Hindlimb muscle (tissue), 1 donor: ENCODE data around the gene PEX26. TPM values are rescaled to one million over a fixed set of nuclear protein-coding genes. Genes with fewer than 3 reads are reported as not detected.
"Not testable (repeated sequence)": the region's sequence is repeated elsewhere in the genome, so short reads cannot be mapped to it uniquely, and the experiment has no call there.

Experiments used
- DNase-seq: peaks from one replicate; pipeline ENCODE4 v3.0.0-alpha.2; 2013
- polyA plus RNA-seq: library from polyadenylated mRNA; unstranded; fragments of 120-200 nt; gene quantifications from one replicate; pipeline ENCODE4 v1.2.1, GENCODE V29; 2013; ENCODE audit not compliant: insufficient read length

PEX26 gene
- polyA plus RNA-seq, 1 donor, result 18.0 TPM

DNA sequence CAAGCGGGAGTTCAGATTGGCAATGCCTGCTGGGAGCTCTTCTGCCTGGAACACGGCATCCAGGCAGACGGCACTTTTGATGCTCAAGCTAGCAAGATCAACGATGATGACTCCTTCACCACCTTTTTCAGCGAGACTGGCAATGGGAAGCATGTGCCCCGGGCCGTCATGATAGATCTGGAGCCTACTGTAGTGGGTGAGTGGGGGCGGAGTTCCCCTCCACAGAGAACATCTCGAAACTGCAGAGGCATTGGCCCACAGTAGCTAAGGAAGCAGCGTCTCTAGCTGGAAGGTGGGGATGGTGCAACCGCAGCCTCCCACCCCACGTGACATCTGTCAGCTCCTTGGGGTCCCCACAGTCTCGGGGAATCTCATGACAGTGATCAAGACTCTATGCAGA lies 43.7 kb downstream of the PEX26 start:
- DNase-seq, result no peak

DNA sequence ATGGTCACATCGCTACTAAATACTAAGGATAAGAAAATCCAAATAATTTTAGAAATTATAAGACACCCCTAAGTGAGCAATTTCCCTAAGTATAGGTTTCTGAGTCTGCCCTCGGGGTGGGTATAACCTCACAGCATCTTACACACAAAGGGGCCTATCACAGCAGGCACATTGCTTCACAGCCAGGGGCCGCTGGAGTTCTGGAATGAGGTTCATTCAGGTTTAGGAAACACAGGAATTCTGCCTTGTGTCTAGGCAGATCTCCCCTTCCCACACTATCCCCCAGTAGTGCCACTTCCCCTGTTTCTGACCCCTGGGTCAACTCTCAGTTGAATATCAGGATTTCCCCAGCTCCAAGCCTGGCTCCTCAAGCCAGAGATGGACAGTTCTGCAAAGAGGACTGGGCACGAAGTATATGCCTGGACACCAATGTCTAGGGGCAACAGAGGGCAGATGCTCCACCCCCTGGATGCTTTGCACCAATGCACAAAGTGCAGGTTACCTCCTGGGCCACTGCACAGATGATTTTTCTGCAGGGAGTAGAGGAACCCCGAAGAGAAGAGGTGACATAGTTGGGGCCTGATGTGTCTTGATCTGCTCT lies 44.3 kb downstream of the PEX26 start:
- no peak for DNase-seq

DNA sequence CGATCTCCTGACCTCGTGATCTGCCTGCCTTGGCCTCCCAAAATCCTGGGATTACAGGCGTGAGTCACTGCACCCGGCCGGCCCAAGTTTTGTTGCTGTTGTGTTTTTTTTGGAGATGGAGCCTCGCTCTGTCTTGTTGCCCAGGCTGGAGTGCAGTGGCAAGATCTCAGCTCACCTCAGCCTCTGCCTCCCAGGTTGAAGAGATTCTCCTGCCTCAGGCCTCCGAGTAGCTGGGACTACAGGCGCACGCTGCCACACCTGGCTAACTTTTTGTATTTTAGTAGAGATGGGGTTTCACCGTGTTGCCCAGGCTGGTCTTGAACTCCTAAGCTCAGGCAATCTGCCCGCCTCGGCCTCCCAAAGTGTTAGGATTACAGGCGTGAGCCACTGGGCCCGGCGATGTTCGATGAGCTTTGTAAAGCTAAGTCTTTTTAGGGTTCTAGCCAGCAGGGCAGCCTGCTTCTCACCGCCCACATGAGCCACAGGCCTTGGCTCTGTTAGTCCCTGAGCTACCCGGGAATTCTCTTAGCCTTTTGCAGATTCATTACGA lies 45.8 kb downstream of the PEX26 start:
- not testable (repeated sequence) for DNase-seq

DNA sequence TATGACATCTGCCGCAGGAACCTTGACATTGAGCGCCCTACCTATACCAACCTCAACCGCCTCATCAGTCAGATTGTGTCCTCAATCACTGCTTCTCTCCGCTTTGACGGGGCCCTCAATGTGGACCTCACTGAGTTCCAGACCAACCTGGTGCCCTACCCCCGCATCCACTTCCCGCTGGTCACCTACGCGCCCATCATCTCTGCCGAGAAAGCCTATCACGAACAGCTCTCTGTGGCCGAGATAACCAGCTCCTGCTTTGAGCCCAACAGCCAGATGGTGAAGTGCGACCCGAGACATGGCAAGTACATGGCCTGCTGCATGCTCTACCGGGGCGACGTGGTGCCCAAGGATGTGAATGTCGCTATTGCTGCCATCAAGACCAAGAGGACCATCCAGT lies 48.8 kb downstream of the PEX26 start:
- DNase-seq, result no peak

DNA sequence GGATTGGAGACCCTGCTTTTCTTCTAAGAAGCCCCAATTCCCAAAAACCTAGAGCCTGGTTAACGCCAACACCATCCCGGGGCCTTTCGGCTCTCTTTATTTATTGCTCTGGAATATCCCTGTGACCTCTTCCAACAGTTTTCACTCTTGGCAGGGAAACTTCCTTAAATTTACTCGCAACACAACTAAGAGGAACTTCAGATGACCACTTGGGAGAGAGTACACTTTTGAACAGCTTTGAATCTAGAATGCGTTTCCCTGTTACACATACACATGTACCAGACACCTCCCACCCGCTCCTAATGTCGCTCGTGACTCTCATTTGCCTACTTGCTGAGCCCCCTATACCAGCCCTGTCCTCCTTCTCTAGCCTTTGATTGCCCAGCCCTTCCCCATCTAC lies 52.2 kb downstream of the PEX26 start:
- DNase-seq, result no peak

DNA sequence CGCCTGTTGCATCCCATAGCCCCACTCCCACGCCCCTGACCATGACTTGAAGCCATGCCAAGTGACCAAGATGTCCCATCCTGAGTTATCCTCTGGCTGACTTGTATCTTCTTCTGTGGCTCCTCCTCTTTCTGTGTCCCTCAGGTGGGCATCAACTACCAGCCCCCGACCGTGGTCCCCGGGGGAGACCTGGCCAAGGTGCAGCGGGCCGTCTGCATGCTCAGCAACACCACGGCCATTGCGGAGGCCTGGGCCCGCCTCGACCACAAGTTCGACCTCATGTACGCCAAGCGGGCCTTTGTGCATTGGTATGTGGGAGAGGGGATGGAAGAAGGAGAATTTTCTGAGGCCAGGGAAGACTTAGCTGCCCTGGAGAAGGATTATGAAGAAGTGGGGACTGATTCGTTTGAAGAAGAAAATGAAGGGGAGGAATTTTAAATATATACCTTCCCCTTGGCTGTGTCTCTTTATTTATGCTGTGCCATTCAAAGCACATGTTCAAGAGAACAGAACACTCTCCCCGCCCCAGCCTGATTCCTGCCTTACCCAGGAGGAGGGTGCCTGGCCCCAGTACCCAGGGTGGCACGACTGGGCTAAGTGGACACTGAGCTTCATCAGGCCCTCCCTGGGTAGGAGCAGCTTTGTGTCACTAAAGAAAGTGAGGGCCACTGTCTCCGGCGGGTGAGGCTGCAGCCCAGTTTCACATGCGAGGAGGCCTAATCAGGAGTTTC lies 53.1 kb downstream of the PEX26 start:
- no peak for DNase-seq

DNA sequence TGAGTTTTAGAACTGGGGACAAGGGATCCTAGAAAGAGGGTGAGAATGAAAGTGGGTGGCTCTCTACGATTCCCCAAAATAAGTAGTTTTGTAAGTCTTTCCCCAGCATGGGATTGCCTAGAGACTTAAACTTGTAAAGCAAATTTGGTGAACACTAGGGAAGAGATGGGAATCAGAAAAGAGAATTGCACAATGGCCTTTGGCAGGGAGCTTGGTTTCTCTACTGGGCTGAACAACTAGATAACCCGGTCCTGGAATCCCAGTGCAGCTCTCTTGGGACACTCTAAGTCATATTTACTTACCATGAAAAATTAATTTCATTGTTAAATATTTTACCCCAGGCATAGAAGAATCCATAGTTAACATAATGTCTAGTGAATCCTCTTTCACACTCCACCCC lies 55.7 kb downstream of the PEX26 start:
- DNase-seq, result no peak

DNA sequence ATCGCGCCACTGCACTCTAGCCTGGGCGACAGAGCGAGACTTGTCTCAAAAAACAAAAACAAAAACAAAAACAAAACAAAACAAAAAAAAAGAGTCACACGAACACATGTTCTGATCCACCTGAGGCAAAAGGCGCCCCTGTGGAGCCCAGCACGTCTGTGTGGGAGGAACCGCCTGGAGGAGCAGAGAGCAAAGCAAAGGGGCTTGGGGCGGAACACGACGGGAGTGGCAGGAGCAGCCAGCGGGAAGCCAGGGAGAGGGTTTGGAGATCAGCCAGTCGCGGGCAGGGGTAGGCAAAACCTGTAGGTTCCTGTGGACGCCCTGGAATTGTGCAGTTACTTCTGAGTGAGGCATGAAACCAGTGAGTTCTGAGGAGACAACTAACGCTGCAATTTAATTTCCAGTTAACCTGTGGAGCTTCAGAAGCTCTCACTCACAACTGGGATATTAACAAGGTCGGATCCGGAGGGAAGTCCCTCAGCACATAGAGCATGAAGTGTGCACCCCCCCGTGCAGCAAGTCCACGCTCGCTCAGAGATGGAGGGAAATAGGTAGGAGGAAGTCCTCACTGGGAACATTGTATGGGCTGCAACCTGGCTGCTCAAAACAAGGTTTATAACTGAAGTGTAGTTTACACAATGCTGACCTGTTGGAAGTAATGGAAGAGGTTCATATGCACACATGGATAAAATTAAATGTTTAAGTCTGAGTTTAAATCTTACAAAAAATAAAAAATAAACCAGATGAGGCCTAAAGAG lies 59.0 kb downstream of the PEX26 start:
- no peak for DNase-seq

DNA sequence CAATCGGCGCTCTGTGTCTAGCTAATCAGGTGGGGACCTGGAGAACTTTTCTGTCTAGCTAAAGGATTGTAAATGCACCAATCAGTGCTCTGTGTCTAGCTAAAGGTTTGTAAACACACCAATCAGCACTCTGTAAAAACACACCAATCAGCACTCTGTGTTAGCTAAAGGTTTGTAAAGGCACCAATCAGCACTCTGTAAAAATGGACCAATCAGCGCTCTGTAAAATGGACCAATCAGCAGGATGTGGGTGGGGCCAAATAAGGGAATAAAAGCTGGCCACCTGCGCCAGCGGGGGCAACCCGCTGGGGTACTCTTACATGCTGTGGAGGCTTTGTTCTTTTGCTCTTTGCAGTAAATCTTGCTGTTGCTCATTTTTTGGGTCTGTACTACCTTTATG lies 63.2 kb downstream of the PEX26 start:
- DNase-seq, result not testable (repeated sequence)

DNA sequence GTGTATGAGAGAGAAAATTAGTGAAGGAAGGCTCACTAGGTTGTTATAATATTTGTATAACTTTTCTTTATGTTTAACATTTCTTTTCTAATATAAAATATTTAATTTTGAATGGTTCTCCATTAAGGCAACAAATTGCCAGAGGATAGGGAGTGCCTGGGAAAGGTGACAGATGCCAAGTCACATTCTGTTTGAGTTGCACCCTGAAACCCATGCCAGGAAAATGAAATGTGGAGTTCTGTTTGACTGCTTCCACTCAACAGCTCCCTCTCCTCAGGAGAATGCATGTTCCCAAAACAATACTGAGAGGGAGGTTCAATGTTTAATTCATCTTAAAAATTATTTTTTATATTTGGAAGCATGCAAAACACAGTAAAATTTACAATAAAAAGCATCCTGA lies 66.3 kb downstream of the PEX26 start:
- DNase-seq, result no peak

DNA sequence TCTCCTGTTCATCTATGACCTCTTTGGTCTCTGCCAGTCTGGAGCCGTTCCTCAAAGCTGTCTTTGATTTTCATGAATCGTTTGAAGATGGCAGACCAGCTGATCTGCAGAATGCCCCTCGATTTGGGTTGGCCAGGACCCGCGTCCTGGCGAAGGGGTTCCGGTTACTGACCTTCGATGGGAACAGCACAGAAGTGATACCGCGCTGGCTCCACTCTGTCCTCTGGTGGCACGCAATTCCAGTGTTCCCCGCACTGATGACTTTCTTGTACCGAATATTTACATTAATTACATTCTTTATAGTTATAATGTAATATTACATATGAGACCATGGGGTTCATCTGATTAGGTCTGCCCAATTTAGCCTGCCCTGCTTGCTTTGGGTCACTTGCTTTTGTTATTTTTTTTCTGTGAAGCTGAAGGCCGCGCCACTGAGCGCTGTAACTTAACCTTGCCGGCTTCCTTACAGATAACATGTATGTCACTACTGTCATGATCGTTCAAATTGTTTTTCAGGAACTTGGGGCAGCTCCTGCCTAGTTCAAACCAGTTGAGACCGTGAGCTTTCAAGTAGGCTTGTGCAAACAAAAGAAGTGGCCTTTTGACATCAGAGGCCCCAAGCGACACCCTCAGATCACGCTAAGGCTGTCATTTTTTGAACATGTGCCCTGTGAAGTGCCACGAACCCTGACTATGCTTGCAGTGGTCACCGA lies 68.0 kb downstream of the PEX26 start:
- no peak for DNase-seq

DNA sequence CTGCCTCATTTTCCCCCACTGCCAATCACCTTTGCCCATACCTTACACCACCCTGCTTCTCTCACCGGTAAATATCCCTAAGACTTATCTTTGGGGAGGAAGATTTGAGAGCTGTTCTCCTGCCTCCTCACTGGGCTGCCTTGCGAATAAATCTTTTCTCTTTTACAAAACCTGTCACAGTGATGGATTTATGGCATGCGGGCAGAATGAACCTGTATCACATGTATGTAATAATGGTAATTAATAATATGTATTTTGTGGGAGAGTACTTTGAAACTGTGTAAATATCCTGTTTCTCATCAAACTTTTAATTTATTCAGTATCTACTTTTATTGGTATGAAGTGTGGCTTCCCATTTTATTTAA lies 68.6 kb downstream of the PEX26 start:
- DNase-seq, result no peak

DNA sequence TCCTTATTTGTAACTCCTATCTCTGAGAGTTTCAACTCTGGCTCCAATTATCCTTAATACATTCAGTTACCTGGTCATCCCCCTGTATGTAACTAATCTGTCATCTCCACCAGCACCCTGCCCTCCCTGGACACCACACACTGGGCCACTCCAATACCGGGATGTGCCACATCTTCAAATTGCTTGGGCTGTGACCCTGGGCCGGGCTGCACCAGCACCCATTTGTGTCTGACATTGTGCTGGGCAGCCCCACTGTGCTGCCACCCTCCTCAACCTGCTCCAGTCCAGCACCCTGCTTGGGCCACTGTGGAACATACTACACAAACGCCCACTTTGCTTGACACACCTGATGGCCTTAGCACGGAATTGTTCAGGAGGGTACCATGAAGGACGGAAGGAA lies 70.0 kb downstream of the PEX26 start:
- DNase-seq, result no peak

DNA sequence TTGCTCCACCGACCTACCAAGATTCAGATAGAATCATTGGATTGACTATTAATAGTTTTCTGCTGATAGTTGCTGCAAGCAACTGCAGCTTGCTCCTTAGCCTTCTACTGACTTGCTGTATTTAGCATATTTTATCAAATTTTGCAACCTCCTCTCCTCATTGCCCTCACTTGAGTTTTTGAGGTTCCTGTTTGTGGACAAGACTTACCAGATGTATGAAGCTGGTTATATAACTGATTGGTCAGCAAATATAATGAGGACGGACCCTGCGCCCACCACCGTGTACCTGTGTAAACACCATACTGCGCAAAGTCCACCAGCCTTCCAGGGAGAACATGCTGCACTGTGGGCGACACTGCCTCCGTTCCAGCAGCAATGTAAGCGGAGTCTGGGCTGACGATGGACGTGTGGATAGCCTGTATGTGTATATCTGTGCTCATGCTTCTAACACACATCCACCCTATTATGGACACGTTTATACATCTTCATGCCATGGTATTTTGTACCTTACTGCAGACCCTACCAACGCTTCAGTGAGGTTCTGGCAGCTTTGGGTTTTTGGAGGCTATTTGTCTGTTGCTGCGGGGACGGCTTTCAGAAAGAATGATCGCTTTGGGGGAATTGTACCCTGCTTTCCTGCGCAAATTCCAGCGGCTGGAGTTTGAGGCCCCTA lies 70.6 kb downstream of the PEX26 start:
- no peak for DNase-seq

DNA sequence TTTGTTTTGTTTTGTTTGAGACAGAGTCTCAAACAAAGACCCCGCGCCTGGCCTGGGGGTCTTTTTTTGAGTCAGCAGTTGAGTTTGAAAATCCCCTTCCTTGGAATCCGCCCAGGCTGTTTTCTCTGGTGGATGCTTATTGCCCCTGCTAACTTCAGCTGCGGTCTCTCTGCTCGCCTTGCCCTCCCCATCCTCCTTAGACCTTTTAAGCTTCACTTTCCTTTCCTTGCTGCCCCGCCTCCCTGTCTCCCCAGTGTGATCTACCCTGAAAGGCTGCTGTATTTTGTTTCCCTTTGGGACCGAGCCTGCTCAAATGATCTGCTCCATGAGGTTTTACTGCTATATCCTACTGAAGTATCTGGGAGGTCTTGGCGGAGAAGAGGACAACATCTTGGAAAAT lies 74.7 kb downstream of the PEX26 start:
- no peak for DNase-seq

DNA sequence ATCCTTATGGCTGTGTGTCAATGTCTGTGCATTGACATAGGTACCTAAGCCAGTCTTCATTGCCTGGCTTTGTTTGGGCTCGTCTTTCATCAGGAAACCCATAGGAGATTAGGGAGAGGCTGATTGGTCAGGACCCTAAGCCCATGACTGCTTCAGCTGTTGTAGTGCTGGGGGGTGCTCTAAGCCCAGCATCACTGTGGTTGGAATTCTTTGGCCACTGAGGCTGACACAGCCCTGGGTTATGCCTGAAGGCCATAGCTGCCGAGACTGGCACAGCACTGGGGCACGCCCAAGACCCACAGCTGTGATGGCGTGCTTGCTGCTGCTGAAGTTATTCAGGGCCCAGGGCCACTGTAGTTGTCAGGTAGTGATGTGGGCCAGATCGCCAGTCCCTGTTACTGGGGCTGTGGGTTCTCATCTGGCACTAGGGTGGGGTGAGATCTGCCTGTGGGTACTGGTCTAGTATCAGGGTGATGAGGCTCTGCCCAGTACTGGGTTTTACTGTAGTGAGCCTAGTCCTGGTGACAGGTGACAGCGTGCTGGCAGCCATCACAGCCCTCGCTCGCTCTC lies 77.1 kb downstream of the PEX26 start:
- DNase-seq, result no peak

Other genes starting within 250 kb of the PEX26 start
- gene MICAL3, start 53.4 kb upstream of the PEX26 start, polyA plus RNA-seq, result 54.3 TPM
- gene TUBA8, start 32.8 kb downstream of the PEX26 start, polyA plus RNA-seq, result 21.0 TPM
- gene USP18, start 72.2 kb downstream of the PEX26 start, polyA plus RNA-seq, result 10.6 TPM